Heart left ventricle (tissue), 16 donors: ENCODE data around the gene ADCY5. TPM values are rescaled to one million over a fixed set of nuclear protein-coding genes. Genes with fewer than 3 reads are reported as not detected.

Source experiments
- ATAC-seq, 4 donors: fragments of 200-7000 bp; cut with Tn5 transposase; one replicate each; pipeline ENCODE4 v1.9.1; 2020 to 2022; ENCODE audit warnings: moderate library complexity in 4 of 4, mild to moderate bottlenecking in 3 of 4, moderate number of reproducible peaks in 1 of 4
- DNase-seq, 5 donors: peaks; one replicate each; pipeline ENCODE4 v3.0.0-alpha.2; 2020
- H3K27ac ChIP-seq, 12 donors: fragments of 200-600 bp; sonication (generic) in 4 of 12; one replicate each; pipeline versions ENCODE4 v1.5.0 to v1.8.0; 2016 to 2022; ENCODE audit warnings: mild to moderate bottlenecking in 2 of 12
- H3K27me3 ChIP-seq, 9 donors: fragments of 200-600 bp; sonication (generic) in 2 of 9; one replicate each; pipeline versions ENCODE4 v1.5.1 to v1.8.0; 2016 to 2022; ENCODE audit warnings: mild to moderate bottlenecking in 3 of 9
- H3K36me3 ChIP-seq, 9 donors: fragments of 200-600 bp; sonication (generic) in 2 of 9; one replicate each; pipeline versions ENCODE4 v1.5.0 to v1.8.0; 2018 to 2022; ENCODE audit warnings: mild to moderate bottlenecking in 2 of 9
- H3K4me1 ChIP-seq, 12 donors: fragments of 200-600 bp; sonication (generic) in 4 of 12; one replicate each; pipeline versions ENCODE4 v1.5.0 to v1.8.0; 2016 to 2022; ENCODE audit warnings: mild to moderate bottlenecking in 3 of 12
- H3K4me3 ChIP-seq, 12 donors: fragments of 200-600 bp; sonication (generic) in 4 of 12; one replicate each; pipeline versions ENCODE4 v1.5.0 to v1.8.0; 2017 to 2022; ENCODE audit warnings: mild to moderate bottlenecking in 9 of 12, moderate library complexity in 4 of 12
- H3K9me3 ChIP-seq, 12 donors: fragments of 200-600 bp; sonication (generic) in 4 of 12; one replicate each; pipeline versions ENCODE4 v1.5.0 to v1.8.0; 2016 to 2022; ENCODE audit warnings: mild to moderate bottlenecking in 1 of 12
- POLR2A ChIP-seq, 2 donors: fragments of 450-650 bp; IDR thresholded peaks; one replicate each; pipeline ENCODE4 v1.6.1; 2017; ENCODE audit warnings: antibody characterized with exemption in 2 of 2, mild to moderate bottlenecking in 2 of 2, moderate library complexity in 2 of 2
- WGBS, 4 donors: extraction: QIAGEN DNeasy Blood & Tissue Kit in 2 of 4; methylation state at CpG; one replicate each; pipeline versions ENCODE4 v1.1.5 to v1.1.7; 2013 to 2018; 5-methylcytosine and 5-hydroxymethylcytosine counted together
- intact Hi-C, 10 donors: fragments of 100-400 bp; cut with DNase I; formaldehyde crosslinking; loops; one replicate each; pipeline versions ENCODE4 v1.11.1 to v1.14.2; 2022
- polyA plus RNA-seq, 2 donors: library from polyadenylated mRNA; stranded (reverse); fragments of 200-250 nt; gene quantifications; one replicate each; pipeline ENCODE4 v1.2.3, GENCODE V29; 2013
- total RNA-seq, 9 donors: library from RNA; depleted of rRNA in 2 of 9; stranded (reverse); fragments of >200 nt in 2 of 9; fragmentation: NEBNext Ultra II Directional in 3 of 9; extraction: Animal tissue kit (Norgen Biotek cat#: 25700) in 3 of 9; gene quantifications; one replicate each; pipeline versions ENCODE4 v1.1.0 to v1.2.4, GENCODE V29; 2016 to 2023
- TF ChIP-seq, protein P1 (sequence below), 12 donors: fragments of 200-600 bp; sonication (generic) in 4 of 12; IDR thresholded peaks; one replicate each; pipeline versions ENCODE4 v1.5.0 to v1.8.0; 2018 to 2022; ENCODE audit warnings: antibody characterized with exemption in 12 of 12, mild to moderate bottlenecking in 5 of 12
- donor health status: ischemic (EF 13 %, LVEDD 7.1; RV severe dilation, severe dysfunction).
- donor health status: healthy with polysubstance abuse.
- donor health status: DM: no; HTN: yes; CAD: no.
- donor health status: DM: no; HTN: no; CAD: no.
- donor health status: ischemic (EF 25% LVEDD 6.9; RV normal size, moderate dysfunction).
- donor health status: ischemic (EF 25% LVEDD 5.7; RV mildly dilated, moderate dysfunction).
- donor health status: healthy.
- donor health status: DM: yes; HTN: yes; CAD: no.
- donor health status: ischemic (EF 35%, LVEDD 5.7; RV mildly dilated, moderate dysfunction).
- donor health status: nonischemic (EF 11% LVEDD 7.7; RV severe dilation, severe dysfunction).
- donor health status: DM: yes; HTN: yes; CAD: no.
- donor health status: PGD.
- donor health status: ischemic (EF 29% LVEDD 5.4; RV normal size, mild dysfunction).
- donor health status: nonischemic (EF 23%, LVEDD 6.1; RV moderate dilation, normal function).

The ADCY5 gene
- total and polyA plus RNA-seq, 11 donors, result 78.5 to 276 (median 167) TPM

DNA sequence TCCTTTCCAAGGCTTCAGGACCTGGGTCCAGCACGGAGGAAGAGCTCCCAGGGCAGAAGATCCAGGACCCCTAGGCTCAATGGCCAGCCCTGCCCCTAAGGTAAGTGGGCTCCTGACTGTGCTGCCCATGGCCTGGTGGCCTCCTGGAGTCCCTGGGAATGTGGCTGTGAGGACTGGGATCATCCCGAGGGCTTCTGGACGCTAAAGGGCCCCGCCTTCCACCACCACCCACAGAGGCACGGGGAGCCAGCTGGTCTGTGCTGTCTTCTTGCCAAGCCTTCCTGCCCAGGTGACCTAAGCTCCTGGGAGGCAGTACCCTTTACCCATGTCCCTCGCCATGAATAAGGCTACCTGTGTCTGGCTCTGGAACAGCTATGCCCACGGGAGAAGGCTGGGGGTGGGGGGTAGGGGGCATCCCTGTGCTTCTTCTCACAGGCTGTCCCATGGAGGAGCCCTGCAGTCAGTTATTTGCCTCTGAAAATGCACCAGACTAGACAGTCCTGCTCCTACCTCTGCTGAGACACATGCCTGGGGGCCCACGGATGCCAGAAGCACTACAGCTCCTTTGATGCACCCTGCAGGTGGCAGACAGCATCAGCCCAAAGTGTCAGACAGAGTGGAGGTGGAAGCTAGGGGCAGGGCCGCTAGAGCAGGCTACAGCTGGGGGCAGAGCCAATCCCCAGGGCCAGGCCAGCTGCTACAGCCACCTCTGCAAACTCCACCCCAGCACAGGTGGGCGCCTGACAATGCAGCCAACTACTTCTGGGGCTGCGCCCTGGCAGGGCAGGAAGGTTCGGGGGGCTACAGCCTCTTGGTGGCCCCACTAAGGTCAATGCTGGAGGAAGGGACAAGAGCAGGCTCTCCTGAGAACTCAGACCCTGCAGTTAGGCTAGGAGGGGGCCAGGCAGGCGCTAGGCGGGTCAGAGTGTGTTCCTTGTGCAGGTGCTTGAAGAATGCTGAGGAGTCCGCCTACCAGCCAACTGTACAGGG is 156.3 kb downstream of the ADCY5 start:
- H3K4me3 ChIP-seq, result no peak overlapping the region
- DNase-seq (no peak), ATAC-seq (peak in 2 of 4 donors; percentile 3 to 12)
- intact Hi-C loops, result no loop called here
- no peaks in the 10 kb centered on the region for H3K27me3 ChIP-seq
- peaks cover 0 to 87% (median 28%) of the 10 kb centered on the region in 9 donors for H3K36me3 ChIP-seq
- no peak overlapping the region for H3K27ac ChIP-seq
- no peak for TF ChIP-seq POLR2A (IDR thresholded peaks at IDR 0.05)
- TF ChIP-seq, protein P1, sequence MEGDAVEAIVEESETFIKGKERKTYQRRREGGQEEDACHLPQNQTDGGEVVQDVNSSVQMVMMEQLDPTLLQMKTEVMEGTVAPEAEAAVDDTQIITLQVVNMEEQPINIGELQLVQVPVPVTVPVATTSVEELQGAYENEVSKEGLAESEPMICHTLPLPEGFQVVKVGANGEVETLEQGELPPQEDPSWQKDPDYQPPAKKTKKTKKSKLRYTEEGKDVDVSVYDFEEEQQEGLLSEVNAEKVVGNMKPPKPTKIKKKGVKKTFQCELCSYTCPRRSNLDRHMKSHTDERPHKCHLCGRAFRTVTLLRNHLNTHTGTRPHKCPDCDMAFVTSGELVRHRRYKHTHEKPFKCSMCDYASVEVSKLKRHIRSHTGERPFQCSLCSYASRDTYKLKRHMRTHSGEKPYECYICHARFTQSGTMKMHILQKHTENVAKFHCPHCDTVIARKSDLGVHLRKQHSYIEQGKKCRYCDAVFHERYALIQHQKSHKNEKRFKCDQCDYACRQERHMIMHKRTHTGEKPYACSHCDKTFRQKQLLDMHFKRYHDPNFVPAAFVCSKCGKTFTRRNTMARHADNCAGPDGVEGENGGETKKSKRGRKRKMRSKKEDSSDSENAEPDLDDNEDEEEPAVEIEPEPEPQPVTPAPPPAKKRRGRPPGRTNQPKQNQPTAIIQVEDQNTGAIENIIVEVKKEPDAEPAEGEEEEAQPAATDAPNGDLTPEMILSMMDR (IDR thresholded peaks at IDR 0.05), result no peak
- H3K9me3 ChIP-seq, result no peaks in the 10 kb centered on the region
- H3K4me1 ChIP-seq, result peaks cover 0 to 9% (median 0%) of the 10 kb centered on the region in 12 donors
- WGBS, 4 donors, result 67 to 73% (median 69%) methylated on average over 10 to 15 of the region's 15 CpGs

DNA sequence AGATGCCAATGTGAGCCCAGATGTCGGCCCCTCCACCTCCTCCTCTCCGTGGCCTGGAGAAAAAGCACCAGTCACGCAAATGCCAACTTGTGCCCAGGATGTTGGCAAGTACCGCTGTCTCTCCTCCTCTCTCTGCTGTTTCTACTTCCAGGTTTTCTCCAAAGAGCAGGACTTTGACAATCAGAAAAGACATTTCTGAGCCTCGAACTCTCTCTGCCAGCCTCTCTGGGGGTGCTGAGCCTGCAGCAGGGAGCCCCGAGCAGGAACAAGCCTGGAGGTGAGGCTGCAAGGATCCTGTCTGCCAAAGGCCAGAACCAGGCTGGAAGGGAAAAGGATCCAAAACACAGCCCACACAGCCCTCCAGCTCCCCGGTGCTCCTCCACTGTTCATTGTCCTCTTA is 157.5 kb downstream of the ADCY5 start:
- no peak for TF ChIP-seq POLR2A (IDR thresholded peaks at IDR 0.05)
- TF ChIP-seq, protein P1 (IDR thresholded peaks at IDR 0.05), result no peak
- Histone ChIP-seq H3K4me1 (peaks cover 0 to 16% (median 0%) of the 10 kb centered on the region in 12 donors), H3K27me3 (no peaks in the 10 kb centered on the region), H3K4me3 (no peak overlapping the region), H3K36me3 (peaks cover 0 to 85% (median 29%) of the 10 kb centered on the region in 9 donors), H3K27ac (no peak overlapping the region), H3K9me3 (no peaks in the 10 kb centered on the region)
- DNase-seq (no peak), ATAC-seq (no peak)
- 66 to 75% (median 70%) methylated on average over 7 of the region's 7 CpGs for WGBS, 4 donors
- intact Hi-C loops, result no loop called here

GRCh38 chr3:123290962-123291361 is 157.9 kb downstream of the ADCY5 start:
- H3K36me3 ChIP-seq, result peaks cover 0 to 85% (median 29%) of the 10 kb centered on the region in 9 donors
- ATAC-seq (no peak), DNase-seq (peak in 1 of 5 donors; percentile 24)
- peaks cover 0 to 20% (median 0%) of the 10 kb centered on the region in 12 donors for H3K4me1 ChIP-seq
- H3K27me3 ChIP-seq, result no peaks in the 10 kb centered on the region
- WGBS, 4 donors, result 76 to 86% (median 84%) methylated on average over 13 to 23 of the region's 23 CpGs
- no peak overlapping the region for H3K27ac ChIP-seq
- no peak for TF ChIP-seq POLR2A (IDR thresholded peaks at IDR 0.05)
- TF ChIP-seq, protein P1 (IDR thresholded peaks at IDR 0.05), result no peak
- intact Hi-C loops, result no loop called here
- H3K9me3 ChIP-seq, result no peaks in the 10 kb centered on the region
- no peak overlapping the region for H3K4me3 ChIP-seq
